GM19438 (cell line): Measurements from ENCODE around the gene TRPM2.

ENCODE experiments used
- ATAC-seq: cut with Tn5 transposase; IDR thresholded peaks from one replicate; pipeline ENCODE4 v1.9.1; 2021; ENCODE audit warnings: low read depth; ENCODE audit not compliant: unreplicated experiment

The TRPM2 gene

DNA sequence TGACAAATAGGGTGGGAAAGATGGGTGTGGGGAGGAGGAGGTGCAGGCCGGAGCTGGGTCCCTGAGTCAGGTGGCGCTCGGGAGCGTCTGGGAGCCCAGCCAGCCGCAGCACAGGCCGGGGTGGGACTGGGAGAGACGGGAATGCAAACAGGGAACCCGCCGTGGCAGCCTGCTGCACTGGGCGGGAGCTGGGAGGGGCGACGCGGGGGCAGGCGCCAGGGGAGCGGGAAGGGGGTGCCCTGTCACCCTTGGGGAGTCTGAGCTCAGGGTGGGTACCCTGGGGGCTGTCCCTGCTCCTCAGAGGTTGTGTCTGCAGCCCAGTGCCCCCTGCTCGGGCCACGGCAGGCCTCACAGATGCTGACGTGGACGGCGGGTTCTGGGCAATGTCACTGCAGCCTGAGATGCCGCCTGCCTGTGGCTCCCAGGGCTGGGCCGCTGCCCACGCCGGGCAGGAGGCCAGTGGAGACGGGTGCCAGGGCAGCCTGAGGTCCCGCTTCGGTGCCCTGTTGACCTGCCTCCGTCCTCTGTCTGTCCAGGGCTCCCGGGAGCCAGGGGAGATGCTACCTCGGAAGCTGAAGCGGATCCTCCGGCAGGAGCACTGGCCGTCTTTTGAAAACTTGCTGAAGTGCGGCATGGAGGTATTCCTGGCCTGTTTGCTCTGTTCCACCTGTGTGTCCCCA lies 85.2 kb downstream of the TRPM2 start:
- ATAC-seq = no peak

DNA sequence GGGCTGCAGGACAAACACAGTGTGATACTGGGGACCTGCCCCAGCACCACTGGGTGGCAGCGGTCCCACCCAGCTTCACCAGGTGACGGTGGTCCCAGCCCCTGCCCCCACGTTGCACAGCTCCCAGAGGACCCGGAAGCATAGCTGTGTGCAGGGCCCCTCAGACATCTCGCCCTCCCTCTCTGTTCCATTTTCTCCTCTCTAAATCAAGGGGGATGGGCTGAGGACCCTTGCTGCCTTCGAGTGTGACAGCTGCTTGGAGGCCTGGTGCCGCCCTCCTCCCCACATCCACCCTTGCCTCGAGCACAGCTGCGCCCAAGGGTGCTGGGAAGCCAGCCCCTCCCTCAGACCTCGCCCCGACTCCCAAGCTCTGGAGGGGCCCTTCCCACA lies 85.8 kb downstream of the TRPM2 start:
- no peak for ATAC-seq

DNA sequence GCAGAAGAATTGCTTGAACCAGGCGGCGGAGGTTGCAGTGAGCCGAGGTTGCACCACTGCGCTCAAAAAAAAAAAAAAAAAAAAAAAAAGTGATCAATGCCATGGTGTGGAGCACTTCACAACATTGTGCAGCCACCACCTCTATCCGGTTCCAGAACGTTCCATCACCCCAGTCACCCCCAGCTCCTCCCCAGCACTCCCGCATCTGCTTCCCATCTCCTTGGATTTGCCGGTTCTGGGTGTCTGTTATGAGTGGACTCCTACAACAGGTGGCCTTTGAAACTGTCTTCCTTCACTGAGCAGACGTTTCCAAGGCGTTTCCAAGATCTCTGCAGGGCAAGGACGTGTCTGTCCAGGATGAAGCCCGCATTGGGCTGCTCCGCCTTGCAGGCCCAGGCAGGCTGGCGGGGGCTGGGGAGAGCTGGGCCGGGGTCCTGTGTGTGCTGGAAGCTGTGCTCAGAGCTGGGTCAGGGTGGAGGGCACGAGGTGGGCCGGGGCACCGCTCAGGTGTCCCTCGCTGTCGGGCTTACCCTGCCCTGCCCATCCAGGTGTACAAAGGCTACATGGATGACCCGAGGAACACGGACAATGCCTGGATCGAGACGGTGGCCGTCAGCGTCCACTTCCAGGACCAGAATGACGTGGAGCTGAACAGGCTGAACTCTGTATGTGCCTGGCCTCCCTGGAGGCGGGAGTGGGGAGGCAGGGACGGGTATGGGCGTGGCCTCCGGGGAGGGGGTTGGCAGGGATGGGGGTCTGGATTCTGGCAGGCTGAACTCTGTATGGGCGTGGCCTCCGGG lies 87.0 kb downstream of the TRPM2 start:
- ATAC-seq = no peak

DNA sequence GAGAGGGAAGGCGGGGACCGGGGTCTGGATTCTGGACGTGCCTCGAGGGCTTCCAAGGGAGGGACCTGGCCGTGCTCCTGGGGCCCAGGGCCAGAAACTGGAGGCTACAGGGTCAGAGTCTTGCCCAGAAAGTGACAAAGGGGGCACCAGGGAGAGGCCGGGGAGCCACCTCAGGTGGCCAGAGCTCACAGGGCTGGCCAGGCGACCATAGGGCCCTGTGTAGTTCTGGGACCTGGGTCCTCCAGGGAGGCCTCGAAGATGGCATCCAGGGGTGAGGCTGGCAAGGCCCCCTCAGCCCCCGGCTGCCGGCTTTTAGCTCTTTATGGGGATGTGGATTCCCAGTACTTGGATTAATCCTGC lies 87.6 kb downstream of the TRPM2 start:
- no peak for ATAC-seq

DNA sequence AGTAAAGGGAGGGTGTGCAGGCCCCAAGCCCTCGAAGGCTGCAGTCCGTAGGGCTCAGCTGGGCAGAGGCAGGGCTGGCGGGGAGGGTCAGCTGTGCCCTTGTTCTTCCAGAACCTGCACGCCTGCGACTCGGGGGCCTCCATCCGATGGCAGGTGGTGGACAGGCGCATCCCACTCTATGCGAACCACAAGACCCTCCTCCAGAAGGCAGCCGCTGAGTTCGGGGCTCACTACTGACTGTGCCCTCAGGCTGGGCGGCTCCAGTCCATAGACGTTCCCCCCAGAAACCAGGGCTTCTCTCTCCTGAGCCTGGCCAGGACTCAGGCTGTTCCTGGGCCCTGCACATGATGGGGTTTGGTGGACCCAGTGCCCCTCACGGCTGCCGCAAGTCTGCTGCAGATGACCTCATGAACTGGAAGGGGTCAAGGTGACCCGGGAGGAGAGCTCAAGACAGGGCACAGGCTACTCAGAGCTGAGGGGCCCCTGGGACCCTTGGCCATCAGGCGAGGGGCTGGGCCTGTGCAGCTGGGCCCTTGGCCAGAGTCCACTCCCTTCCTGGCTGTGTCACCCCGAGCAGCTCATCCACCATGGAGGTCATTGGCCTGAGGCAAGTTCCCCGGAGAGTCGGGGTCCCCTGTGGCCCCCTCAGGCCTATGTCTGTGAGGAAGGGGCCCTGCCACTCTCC lies 88.3 kb downstream of the TRPM2 start:
- no peak for ATAC-seq

DNA sequence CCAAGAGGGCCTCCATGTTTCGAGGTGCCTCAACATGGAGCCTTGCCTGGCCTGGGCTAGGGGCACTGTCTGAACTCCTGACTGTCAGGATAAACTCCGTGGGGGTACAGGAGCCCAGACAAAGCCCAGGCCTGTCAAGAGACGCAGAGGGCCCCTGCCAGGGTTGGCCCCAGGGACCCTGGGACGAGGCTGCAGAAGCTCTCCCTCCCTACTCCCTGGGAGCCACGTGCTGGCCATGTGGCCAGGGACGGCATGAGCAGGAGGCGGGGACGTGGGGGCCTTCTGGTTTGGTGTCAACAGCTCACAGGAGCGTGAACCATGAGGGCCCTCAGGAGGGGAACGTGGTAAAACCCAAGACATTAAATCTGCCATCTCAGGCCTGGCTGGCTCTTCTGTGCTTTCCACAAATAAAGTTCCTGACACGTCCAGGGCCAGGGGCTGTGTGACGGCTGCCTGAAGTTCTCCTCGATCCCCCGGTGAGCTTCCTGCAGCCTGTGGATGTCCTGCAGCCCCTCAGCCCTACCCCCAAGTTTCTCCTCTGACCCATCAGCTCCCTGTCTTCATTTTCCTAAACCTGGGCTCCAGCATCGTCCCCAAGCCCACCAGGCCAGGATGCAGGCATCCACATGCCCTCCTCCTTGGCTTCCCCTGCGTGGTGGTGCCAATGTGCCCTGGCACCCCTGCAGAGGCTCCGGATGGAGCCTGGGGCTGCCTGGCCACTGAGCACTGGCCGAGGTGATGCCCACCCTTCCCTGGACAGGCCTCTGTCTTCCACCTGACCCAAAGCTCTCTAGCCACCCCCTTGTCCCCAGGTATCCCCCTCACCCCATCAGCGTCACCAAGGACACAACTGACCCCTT lies 89.1 kb downstream of the TRPM2 start:
- no peak for ATAC-seq

DNA sequence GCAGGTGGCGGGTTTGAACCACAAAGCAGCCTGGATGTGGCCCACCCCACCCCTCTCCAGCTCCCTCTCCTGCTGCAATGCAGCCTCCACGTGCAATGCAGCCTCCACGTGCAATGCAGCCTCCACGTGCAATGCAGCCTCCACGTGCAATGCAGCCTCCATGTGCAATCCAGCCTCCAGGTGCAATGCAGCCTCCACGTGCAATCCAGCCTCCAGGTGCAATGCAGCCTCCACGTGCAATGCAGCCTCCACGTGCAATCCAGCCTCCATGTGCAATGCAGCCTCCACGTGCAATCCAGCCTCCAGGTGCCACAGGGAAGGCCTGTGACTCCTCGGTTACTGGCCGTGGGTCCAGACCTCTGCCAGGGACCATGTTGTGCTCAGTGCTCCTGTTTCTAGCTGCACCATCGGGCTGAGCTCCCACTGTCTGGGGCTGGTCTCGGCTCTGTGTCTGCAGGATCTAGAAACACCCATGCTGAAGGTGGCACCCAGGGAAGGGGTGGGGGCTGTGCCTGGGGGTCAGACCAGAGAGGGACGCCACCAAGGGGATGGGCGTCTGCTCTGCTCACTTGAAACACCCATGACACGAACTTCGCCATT lies 90.0 kb downstream of the TRPM2 start:
- no peak for ATAC-seq

DNA sequence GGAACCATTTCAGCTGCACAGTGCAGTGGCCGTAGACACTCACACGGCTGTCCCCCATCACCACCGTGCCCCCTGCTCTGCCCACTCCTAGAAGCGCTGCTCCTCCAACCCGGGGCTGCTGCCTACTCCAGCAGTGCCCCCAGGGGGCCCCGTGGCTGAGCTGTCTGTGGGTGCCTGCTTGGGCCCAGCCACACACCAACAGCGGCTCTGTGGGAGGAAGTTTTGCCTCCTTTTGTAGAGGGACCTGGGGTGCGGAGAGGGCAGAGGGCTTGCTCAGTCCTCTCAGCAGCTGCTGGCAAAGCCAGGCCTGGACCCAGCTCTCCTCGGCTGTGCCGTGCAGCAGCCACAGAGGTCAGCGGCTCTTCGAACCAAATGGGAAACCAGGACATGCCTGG lies 90.5 kb downstream of the TRPM2 start:
- ATAC-seq = no peak

DNA sequence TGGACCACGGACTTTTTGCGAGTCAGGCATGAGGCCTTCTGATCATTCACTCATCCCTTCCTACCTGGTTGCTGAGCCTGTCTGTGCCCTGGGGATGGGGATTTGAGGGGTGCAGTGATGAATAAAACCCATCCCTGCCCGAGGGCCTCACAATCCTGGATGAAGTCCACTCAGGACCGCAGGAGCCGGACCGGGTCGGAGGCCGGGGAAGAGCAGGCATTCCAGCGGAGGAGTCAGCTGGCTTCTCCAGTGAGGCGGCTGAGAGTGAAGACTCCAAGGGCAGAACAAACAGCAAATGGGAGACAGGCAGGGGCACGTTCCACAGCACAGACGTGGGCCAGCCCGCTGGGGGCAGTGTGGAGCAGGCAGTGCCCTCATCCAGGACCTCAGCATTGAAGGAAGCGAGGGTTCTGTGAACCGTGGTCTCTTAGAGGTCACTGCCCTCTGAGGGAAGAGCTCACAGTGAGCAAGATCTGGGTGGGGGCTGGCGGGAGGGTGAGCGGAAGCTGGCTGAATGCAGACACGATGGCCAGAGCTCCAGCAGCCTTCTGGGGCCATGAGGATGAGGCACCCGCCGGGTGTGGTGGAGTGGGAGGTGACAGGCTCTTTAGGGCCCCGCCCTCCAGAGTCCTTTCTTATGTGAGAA lies 91.0 kb downstream of the TRPM2 start:
- no peak for ATAC-seq

DNA sequence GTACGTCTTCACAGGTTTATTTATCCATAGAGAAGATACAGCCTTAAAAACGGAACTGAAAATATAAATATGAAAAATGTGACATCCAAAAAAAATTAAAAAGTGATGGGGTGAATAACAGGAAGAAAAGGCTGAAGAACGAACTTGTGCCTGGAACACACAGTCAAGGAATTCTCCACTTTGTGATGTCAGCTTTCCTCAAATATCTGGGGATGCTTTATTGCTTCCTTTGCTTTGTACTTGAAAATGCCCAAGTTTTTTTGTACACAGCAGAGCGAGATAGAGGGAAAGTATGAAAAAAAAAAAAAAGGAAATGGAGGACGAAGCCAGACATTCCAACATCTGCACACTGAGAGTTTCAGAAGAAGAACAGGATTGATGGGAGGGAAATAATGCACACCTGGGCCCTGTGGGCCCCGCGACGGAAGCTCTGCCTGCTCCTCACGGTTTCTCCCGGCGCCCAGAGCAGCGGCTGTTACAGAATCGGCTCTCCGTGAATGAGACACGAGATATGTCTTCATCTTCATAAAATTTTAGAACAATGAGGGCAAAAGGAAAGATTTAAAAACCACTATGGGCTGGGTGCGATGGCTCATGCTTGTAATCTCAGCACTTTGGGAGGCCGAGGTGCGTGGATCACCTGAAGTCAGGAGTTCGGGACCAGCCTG lies 91.9 kb downstream of the TRPM2 start:
- ATAC-seq = no peak

DNA sequence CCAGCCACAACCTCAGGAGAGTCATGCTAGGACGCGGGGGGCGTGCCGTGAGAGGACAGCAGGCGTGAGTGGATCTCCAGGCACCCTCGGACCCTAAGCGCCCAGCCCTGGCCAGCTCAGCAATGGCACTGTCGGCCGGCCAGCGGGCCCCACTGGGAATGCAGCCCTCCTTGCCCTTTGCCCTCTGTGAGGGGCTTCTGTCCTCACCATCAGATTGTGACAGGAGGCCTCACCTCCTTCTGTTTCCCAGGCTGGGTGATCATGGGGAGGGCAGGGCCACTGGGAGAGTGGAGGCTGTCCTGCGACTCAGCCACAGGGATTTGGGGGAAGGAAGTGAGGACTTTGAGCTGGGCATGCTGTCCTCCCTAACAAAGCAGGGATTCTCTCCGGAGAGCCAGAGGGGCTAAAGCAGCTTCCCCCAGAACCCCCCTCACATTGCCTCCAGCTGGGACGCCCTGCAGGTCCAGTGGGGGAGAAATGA lies 95.3 kb downstream of the TRPM2 start:
- ATAC-seq = no peak

DNA sequence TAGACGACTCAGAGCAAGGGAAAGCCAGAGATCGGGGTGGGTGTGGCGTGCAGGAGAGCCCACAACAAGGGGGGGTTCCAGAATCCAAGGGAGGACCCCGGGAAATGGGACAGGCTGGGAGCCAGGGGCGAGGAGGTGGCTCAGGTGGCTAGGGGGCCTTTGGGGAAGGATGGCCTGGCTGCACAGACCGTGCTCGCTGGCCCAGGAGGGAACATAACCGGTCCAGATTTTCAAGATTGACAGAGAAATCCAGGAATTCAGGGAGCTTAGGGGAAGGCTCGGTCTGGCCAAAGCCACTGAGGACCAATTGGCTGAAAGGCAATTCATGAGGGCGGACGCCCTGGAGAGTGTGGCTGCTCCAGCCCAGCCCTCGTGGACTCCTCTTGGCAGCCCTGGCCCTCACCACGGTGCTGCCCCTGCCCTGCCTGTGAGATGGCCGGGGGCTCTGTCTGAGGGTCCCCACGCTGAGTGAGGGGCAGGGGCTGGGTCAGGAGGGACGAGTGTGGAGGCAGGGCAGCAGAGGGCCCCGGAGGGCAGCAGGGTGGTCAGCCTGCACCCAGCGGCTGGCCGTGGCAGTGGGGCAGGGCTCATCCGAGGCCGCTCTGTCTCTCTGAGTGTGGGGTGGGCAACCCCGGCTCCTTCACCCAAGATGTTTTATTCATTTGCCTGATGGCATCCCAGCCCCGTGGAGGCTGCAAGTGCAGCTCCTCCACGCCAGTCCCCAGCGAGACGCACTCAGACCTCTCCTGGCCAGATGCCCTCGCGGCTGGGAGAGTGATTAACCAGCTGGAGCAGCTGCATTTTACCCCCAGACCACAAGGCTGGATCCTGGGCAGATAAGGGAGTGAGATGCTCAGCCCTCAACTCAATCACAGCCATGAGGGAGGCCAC lies 96.3 kb downstream of the TRPM2 start:
- ATAC-seq = no peak

DNA sequence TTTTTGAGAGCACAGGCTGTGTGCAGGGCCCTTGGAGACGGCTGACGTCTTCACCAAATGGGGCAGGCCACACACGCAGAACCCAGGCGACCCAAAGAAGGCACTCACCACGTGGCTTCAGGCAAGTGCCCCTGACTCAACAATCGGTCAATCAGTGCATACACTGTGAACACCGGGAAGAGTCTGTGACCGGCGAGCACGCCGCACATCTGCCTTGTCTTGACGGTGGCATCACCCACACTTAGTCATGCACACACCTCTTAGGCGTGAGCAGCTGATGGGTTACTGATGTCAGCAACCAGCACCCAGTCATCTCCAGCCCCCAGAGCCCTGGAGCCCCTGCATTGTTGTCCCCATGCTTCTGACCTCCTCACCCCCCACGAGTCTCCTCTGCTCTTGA lies 97.0 kb downstream of the TRPM2 start:
- ATAC-seq = no peak

DNA sequence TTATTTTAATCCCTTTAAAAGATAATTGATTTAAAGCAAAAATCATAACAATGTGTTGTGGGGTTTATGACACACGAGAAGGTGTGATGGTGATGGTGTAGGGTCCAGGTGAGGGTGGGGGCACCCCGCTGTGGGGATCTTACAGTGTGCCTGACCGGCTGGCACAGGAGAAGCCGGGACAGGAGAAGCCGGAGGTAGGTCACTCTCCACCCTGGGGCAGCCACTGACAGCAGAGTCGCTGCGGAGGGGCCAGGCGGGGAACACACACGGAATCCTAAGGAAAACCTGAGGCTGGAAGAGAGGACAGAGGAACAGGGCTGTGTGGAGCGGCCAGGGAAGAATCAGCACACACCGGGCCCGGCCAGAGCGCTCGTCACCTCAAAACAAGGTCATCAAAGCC lies 97.6 kb downstream of the TRPM2 start:
- no peak for ATAC-seq

DNA sequence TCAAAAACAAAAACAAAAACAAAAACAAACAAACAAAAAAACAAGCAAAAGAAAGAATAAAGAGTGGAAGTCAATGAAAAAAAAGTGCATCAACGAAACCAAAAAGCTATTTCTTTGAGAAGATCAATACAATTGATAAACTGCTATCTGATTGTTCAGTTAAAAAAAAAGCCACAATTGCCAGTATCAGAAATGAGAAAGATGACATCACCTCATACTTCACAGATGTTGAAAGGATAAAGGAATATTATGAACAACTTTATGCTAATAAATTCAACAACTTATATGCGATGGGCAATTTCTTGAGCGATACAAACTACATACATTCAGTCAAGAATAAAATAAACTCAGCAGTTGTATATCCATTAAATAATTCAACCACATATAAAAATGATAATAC lies 99.7 kb downstream of the TRPM2 start:
- ATAC-seq = no peak

DNA sequence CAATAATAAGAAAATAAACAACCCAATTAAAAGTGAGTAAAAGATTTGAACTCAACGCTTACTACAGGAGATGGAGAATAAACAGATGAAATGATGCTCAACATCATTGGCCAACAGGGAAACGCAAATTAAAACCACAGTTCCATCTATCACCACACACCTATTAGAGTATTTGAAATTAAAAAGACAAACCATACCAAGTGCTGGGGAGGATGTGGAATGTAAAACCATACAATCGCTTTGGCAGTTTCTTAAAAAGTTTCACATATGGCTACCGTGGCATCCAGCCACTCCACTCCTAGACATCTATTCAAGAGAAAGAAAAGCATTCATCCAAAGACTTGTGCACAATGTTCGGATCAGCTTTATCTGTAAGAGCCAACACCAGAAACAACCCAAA lies 100.6 kb downstream of the TRPM2 start:
- no peak for ATAC-seq

DNA sequence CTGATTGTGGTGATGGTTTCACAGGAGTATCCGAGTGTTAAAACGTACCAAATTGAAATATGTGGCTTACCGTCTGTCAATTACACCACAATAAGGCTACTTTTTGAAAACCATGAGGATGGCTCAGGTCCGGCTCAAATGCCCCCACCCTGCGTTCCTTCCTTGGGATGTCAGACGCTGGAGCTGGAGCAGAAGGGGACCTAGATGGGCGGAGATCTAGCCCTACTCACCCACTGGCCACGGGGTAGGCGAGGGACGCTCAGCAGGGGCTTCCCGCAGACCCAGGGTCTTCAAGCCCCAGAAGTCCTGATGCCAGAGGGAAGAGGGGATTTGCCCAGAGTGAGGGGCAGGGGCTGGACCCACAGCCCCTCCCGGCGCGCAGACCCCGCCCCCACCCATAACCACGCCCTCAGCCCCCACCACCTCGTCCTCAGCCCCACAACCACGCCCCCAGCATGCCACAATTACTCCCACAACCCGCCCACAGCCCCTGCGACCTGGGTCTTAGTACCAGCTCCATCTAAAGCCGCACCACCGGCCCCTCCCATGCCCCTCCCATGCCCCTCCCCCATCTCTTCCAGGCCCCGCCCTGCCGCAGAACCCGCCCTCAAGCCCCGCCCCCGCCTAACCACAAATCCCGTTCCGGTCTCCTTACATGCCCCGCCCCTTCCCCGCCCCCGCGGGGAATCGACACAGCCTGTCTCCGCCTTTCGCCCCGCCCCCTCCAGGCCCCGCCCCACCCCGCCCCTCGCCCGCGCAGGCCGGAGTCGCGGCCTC lies 101.5 kb downstream of the TRPM2 start, which contains the start of gene LRRC3:
Gene LRRC3, plus strand, starts transcription at position 764 of the 777 bp plus-strand sequence. CDS start 1,135 bp downstream, outside the sequence.
- no peak for ATAC-seq
